NCI-H2227 treated with DMSO at 0.1 percent for 48 hours (cell line): ENCODE results near the gene PKIB.
A peak's percentile ranks its signal among the peaks of the same experiment; 100 is the strongest.
"Not testable (repeated sequence)": the region's sequence is repeated elsewhere in the genome, so short reads cannot be mapped to it uniquely, and the experiment has no call there.

ENCODE experiments used
- DNase-seq: peaks from one replicate; lab custom pipeline; 2025; lab: John Stamatoyannopoulos, UW

Gene PKIB

DNA sequence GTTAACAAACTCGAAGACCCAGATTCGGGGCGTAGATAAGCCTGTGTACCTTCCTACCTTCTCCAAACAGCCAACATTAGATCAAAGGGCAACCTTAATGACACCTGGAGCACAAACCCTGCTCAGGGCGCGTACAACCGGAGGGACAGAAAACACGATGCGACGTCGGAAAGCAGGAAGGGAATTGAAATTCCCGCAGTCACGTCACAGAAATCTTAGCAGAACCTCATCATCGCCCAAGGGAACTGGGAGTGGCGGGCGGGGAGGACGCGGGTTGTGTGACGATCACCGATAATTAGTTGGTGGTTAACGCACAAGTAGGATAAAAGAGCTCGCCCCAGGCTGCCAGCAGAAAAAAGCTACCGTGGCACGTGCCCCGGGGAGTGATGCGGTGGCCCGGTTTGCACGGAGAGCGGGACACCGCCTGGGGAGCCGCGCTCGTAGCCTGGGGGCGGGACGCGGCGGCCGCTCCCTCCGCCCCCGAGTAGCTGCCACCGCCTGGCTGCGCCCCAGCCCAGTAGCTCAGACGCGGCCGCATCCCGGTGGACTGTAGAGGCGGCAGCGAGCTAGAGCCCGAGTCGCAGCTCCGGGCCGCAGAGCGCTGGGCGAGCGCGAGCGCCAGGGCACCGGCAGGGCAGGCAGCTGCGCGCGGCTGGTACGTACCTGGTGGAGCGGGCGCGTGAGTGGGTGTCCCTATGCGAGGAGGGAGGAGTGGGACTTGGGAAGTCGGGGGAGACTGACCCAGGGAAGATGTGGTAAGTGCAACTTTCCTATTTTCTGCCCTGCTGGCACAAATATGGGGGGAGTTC lies at the start of gene PKIB:
TSS of gene PKIB (plus strand) at position 525 of the 809 bp plus-strand sequence. CDS start 107,390 bp downstream, outside the sequence.
- DNase-seq: peak; percentile 54

- DNase-seq: no peak
Measured at GRCh38 chr6:122563364-122564052, 46.7 kb upstream of the PKIB start.

- DNase-seq: no peak
Measured at GRCh38 chr6:122564230-122564629, 46.0 kb upstream of the PKIB start.

DNA sequence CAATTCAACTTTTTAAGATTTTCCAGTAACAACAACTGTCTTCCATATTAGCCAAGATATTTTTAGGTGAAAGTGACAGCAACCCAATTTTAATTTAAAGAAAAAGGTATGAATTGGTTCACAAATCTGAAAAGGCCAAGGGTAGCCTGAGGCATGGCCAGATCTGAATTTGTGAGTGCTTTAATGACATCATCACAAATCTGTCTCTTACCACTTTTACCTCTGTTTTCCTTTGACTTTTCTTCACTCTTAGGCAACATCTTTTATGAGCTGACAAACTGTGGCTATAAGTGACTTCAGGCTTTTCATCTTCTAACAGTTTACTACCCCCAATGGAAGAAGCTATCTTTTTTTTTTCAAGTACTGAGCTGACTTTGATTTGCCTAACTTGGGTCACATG lies 44.5 kb upstream of the PKIB start:
- no peak for DNase-seq

GRCh38 chr6:122567034-122567433 lies 43.2 kb upstream of the PKIB start:
- no peak for DNase-seq

- DNase-seq: no peak
Measured at GRCh38 chr6:122568350-122568749, 41.9 kb upstream of the PKIB start.

GRCh38 chr6:122568797-122569221 lies 41.4 kb upstream of the PKIB start:
- no peak for DNase-seq

DNA sequence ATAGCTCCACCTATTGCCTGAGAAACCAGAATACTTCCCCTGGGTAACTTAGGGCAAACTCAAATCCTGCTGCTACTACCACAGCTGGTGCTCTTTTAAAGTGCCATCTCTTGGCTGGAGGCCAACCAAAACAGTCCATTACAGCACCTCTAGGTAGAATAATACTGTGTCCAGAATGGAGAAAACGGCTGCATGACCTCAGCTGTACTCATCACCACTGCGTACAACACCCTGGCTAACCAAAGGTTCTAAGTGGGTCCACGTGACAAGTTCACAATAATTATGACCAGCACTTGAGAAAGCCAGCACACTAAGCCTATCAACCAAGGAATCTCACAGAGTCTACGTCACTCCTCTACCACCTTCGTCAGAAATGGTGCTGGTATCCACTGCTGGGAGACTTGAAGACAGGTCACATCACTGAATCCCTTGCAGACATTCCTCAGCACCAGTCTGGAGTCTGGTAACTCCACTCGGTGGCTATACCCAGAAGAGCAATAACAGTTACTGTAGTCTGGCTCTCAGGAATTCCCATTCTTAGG lies 40.9 kb upstream of the PKIB start:
- peak; percentile 2 for DNase-seq

DNA sequence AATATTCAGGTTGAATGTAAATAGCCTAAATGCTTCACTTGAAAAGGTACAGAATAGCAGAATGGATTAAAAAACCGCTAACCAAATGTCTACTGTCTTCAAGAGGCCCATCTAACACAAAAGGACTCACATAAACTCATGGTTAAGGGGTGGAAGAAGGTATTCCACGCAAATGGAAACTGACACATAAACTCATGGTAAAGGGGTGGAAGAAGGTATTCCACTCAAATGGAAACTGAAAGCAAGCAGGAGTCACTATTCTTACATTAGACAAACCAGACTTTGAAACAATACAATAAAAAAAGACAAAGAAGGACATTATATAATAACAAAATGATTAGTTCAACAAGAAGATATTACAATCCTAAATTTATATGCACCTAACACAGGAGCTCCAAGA lies 38.3 kb upstream of the PKIB start:
- DNase-seq: no peak

DNA sequence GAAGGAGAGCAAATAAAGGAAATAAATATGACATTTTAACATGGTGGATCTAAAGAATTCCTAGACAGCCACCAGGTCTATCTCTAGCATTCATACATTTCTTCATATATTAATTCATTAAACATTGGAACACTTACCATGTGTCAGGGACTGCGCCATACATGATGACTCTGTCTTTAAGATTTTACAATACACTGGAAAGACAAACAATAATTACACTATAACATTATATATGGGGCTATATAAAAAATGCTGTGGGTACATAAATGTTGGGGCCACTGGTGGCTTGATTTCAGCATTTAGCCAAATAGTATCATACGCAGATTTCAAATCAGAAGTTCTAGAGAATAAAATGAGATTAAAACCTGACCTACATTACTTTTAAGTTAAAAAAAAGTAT lies 33.3 kb upstream of the PKIB start:
- DNase-seq: no peak

- DNase-seq: no peak
Measured at GRCh38 chr6:122578961-122579360, 31.2 kb upstream of the PKIB start.

- no peak for DNase-seq
Measured at GRCh38 chr6:122580737-122581136, 29.5 kb upstream of the PKIB start.

DNA sequence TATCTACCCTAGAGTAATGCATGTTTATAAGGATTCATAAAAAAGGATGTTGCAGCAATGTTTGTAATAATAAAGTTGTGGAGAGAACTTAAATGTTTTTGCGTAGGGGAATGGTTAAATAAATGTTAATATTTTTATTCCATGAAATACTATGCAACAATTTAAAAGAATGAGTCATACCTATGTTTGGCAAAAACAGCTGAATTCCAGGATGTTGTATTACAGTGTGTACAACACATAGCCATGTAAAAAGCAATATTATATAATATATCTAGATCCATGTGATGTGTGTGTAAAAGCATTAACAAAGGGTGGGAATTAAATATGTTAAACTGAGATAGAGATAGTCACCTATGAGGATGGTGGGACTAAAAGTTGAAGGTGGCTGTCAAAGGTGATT lies 21.1 kb upstream of the PKIB start:
- no peak for DNase-seq

DNA sequence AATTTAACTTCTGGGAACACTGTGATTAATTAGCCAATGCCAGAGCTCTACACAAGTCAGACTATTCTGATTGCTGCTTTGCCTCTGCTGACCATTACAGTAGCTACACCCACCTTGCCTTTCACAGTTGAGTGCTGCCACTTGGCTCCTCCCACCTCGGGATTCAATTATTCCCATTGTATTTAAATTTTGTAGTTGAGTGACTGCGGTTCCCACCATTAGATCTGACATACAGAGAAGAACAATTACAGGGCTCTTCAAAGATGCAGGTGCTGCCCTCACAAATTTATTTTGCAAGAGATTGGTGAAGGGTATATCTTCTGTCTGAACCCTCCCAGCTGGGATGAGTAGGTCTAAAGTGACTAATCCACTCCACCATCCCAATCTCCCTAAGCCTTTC lies 11.9 kb upstream of the PKIB start:
- DNase-seq: not testable (repeated sequence)

- DNase-seq: no peak
Measured at GRCh38 chr6:122604676-122605075, 5.5 kb upstream of the PKIB start.

DNA sequence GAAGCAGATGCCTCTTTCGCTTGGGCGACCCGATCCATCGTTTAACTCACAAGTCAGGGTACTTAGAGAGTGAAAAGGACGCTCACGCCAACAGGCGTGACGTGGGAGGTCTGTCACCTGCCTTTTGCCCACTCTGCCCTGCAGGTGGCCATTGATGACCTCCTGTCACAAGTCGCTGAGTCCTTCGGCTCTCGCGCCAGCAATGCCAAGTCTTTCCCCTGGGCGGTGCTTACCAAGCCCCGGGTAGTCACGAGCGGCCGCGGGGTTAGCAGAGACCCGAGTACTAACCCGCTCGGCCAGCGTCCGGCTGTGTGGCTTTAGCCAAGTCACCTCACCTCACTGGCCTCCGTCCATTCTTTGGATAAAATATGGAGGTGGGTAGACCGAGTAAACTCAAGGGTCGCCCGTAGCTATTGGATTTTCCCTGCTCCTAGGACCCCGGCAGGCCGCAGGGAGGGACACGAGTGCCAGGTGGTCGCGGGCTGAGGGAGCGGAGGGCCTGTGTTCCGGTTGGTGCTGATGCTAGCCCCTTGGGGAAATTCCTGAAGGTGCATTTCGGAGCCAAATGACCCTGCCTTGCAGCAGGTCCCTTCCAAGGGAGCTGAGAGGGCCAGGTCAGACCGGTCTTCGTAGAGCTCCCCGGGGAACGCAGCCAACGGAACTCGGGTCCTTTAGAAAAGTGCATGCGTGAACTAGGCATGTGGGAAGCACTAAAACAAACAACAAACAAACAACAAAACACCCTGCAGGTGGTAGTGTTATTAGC lies 668 bp downstream of the PKIB start:
- DNase-seq: no peak

DNA sequence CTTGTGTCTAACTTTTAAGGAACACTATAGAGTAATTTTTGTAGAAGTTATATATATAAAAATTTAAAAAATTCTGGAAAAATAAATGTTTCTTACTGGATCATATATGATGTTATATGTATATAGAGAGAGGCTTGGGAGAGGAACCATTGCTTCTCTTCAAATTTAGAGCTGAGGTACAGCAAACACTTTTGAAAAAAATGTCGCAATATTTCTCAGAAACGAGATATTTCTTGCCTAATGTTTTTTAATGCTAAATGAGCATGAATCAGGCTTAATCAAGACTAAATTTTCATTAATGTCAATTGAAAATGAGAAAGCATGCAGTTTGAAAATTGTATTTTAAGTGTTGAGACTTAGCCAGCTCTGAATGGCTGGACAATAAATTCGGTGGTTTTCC lies 2.6 kb downstream of the PKIB start:
- DNase-seq: no peak

DNA sequence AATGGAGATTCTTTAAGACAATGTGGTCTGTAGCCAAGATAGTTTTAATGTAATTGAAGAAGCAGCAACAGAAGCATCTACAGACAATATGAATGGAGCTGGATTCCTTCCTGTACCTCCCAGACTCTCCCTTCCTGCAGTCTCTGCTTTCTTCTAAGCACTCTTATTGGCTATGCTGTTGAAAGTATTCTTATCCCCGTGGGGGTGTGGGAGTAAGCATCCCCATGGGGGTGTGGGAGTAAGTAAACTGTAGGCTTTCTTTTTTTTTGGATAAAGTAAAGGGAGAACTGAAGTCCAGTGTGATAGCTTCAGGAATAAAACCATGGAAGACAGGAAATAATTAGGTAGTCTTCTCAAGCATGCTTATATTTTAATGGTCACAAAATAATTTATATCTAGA lies 4.1 kb downstream of the PKIB start:
- DNase-seq: no peak

- no peak for DNase-seq
Measured at GRCh38 chr6:122615409-122615808, 5.2 kb downstream of the PKIB start.

- DNase-seq: no peak
Measured at GRCh38 chr6:122616877-122617276, 6.7 kb downstream of the PKIB start.

DNA sequence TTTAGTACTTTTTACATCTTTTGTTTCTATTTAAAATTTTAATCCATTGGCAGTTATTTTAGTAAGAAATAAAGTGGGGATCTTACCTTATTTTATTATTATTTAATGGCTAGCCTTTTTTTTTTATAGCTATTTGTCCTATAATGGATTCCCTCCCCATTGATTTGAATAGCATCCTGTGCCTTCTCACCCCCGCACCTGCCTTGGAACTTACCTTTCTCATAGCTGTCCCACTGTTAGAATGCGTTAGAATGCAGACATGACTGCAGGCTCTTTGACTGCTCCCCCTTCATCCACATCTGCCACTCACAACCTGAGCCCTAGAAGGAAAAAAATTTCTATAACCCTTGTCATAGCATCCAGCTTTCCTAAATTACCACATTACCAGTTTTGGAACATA lies 9.1 kb downstream of the PKIB start:
- DNase-seq: no peak

- no peak for DNase-seq
Measured at GRCh38 chr6:122620428-122620827, 10.2 kb downstream of the PKIB start.

DNA sequence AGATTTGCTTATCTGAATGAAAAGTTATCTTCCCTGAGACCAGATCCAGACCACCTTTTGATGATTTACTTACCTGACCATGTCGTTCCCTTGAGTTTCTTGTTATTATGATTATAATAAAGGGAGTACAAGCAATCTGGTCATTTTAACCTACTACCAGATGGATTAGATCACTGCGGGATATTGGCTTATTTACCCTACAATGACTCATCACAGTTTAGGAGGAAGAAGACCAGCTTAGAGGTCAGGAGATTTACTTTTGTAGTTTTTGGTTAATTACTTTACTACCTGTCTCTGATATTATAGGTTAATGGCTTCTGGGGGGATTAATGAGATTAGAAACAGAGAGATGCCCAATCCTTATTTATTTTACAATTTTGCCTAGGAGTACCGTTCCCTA lies 10.7 kb downstream of the PKIB start:
- no peak for DNase-seq
